GM21786 (cell line): Measurements from ENCODE around the gene ERMAP.
"Not testable (repeated sequence)": the region's sequence is repeated elsewhere in the genome, so short reads cannot be mapped to it uniquely, and the experiment has no call there.

Experiments used
- ATAC-seq: cut with Tn5 transposase; IDR thresholded peaks from one replicate; pipeline ENCODE4 v1.9.1; 2021; ENCODE audit not compliant: unreplicated experiment

The ERMAP gene

GRCh38 chr1:42806593-42806992 lies 10.3 kb upstream of the ERMAP start:
- ATAC-seq: no peak

GRCh38 chr1:42807056-42807668 lies 9.8 kb upstream of the ERMAP start:
- ATAC-seq: no peak

- not testable (repeated sequence) for ATAC-seq
Observed at GRCh38 chr1:42814815-42815214, 2.1 kb upstream of the ERMAP start.

GRCh38 chr1:42815941-42816584 lies 859 bp upstream of the ERMAP start:
- no peak for ATAC-seq

GRCh38 chr1:42817440-42817767 lies 482 bp downstream of the ERMAP start:
- ATAC-seq: no peak

- ATAC-seq: no peak
Observed at GRCh38 chr1:42817976-42818375, 1.1 kb downstream of the ERMAP start.

GRCh38 chr1:42820813-42821212 lies 3.9 kb downstream of the ERMAP start:
- no peak for ATAC-seq

- ATAC-seq: no peak
Observed at GRCh38 chr1:42821690-42822089, 4.8 kb downstream of the ERMAP start.

- no peak for ATAC-seq
Observed at GRCh38 chr1:42822800-42823392, 6.0 kb downstream of the ERMAP start.

GRCh38 chr1:42824481-42825035 lies 7.6 kb downstream of the ERMAP start:
- ATAC-seq: no peak

GRCh38 chr1:42825036-42825851 lies 8.3 kb downstream of the ERMAP start:
- ATAC-seq: no peak

GRCh38 chr1:42830631-42831030 lies 13.7 kb downstream of the ERMAP start:
- no peak for ATAC-seq

GRCh38 chr1:42831273-42831672 lies 14.4 kb downstream of the ERMAP start:
- no peak for ATAC-seq

GRCh38 chr1:42832641-42833240 lies 15.8 kb downstream of the ERMAP start:
- ATAC-seq: no peak

- no peak for ATAC-seq
Observed at GRCh38 chr1:42833981-42834380, 17.1 kb downstream of the ERMAP start.

GRCh38 chr1:42834803-42835202 lies 17.9 kb downstream of the ERMAP start:
- ATAC-seq: no peak

GRCh38 chr1:42835422-42835821 lies 18.5 kb downstream of the ERMAP start:
- no peak for ATAC-seq

GRCh38 chr1:42837709-42838108 lies 20.8 kb downstream of the ERMAP start:
- ATAC-seq: no peak

GRCh38 chr1:42838482-42839190 lies 21.7 kb downstream of the ERMAP start:
- no peak for ATAC-seq

- ATAC-seq: no peak
Observed at GRCh38 chr1:42841010-42841409, 24.1 kb downstream of the ERMAP start.
